DOHH2 (cell line): ENCODE results near the gene C9orf78.

Source experiments
- EZH2phosphoT487 ChIP-seq: fragments of 200-600 bp; sonication (generic); IDR thresholded peaks from 2 replicates; pipeline ENCODE4 v1.6.1; 2017; ENCODE audit warnings: borderline replicate concordance, mild to moderate bottlenecking, antibody characterized with exemption, low read length, moderate library complexity, mixed read lengths
- TF ChIP-seq, protein P1 (sequence below): fragments of 200-600 bp; sonication (generic); IDR thresholded peaks from one replicate; pipeline ENCODE4 v1.5.1; 2014; ENCODE audit warnings: antibody characterized with exemption, mild to moderate bottlenecking, low read depth, low read length; ENCODE audit not compliant: poor library complexity, severe bottlenecking

DNA sequence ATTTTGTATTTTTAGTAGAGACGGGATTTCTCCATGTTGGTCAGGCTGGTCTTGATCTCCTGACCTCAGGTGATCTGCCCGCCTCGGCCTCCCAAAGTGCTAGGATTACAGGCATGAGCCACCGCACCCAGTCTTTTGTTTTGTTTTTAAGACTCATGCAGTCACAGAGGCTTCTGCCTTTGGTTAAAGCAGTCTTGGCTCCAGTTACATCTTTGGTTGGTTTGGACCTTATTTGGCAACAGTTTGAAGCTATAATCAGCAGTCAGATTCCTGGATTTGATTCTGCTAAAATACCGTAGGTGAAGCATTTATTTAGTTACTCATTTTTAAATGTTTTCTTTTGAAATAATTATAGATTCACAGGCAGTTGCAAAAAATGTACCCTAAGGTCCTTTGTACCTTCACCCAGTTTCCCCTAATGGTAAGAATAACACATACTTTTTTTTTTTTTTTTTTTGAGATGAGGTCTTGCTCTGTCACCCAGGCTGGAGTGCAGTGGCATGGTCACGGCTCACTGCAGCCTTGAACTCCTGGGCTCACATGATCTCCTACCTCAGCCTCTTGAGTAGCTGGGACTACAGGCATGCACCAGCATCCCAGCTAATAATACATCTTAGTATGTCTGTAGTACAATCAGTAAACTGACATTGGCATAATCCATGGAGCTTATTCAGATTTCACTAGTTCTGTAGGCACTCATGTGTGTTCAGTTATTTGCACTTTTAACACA lies 15.9 kb upstream of the C9orf78 start:
- TF ChIP-seq, protein P1, sequence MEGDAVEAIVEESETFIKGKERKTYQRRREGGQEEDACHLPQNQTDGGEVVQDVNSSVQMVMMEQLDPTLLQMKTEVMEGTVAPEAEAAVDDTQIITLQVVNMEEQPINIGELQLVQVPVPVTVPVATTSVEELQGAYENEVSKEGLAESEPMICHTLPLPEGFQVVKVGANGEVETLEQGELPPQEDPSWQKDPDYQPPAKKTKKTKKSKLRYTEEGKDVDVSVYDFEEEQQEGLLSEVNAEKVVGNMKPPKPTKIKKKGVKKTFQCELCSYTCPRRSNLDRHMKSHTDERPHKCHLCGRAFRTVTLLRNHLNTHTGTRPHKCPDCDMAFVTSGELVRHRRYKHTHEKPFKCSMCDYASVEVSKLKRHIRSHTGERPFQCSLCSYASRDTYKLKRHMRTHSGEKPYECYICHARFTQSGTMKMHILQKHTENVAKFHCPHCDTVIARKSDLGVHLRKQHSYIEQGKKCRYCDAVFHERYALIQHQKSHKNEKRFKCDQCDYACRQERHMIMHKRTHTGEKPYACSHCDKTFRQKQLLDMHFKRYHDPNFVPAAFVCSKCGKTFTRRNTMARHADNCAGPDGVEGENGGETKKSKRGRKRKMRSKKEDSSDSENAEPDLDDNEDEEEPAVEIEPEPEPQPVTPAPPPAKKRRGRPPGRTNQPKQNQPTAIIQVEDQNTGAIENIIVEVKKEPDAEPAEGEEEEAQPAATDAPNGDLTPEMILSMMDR, result no peak
- no peak for TF ChIP-seq EZH2phosphoT487
